Endothelial cell of umbilical vein (primary cell): Measurements from ENCODE around the gene BTBD8. TPM values are rescaled to one million over a fixed set of nuclear protein-coding genes. Genes with fewer than 3 reads are reported as not detected.

Experiments
- BruUV-seq: library from RNA; stranded (reverse); fragments of 400-500 nt; replicated peaks from 2 replicates; lab custom pipeline; 2021; lab: Mats Ljungman, UMichigan
- CTCF ChIA-PET: fragments of 300-600, 350-600 bp; sonication (Branson Sonifier 250); formaldehyde crosslinking; loops from one replicate; lab custom pipeline; 2021; ENCODE audit warnings: antibody characterized with exemption, inconsistent platforms; lab: Charles Lee
- POLR2A ChIA-PET: fragments of 300-600, 350-600 bp; sonication (Branson Sonifier 250); formaldehyde crosslinking; loops from one replicate; lab custom pipeline; 2021; ENCODE audit warnings: antibody characterized with exemption, inconsistent platforms; lab: Charles Lee
- DNase-seq: peaks from one replicate; pipeline ENCODE4 v3.0.0-alpha.2; 2011; ENCODE audit warnings: low read depth, low spot score
- FAIRE-seq: peaks from 2 replicates; lab custom pipeline; 2011; peaks lifted over from hg19 to GRCh38; lab: Jason Lieb, UNC
- H2AFZ ChIP-seq: 2 replicates; pipeline ENCODE4 v1.6.0; 2012; ENCODE audit warnings: low read depth, low read length, control low read depth, inconsistent platforms
- H3K27ac ChIP-seq: 2 replicates; pipeline ENCODE4 v1.5.1; 2011; ENCODE audit warnings: low read depth, mild to moderate bottlenecking, control low read depth, low read length, moderate library complexity; ENCODE audit not compliant: insufficient read depth
- H3K27me3 ChIP-seq, 2 experiments: 2 replicates each; pipeline versions ENCODE4 v1.6.0 to v1.6.1; 2011; ENCODE audit warnings: low read length in 2 of 2, mixed read lengths in 1 of 2; ENCODE audit not compliant: control insufficient read depth in 2 of 2, insufficient read depth in 2 of 2
- H3K36me3 ChIP-seq, 2 experiments: 2 replicates in 1 of 2; 3 replicates in 1 of 2; pipeline ENCODE4 v1.5.1; 2011; ENCODE audit warnings: low read length in 2 of 2, mild to moderate bottlenecking in 1 of 2, moderate library complexity in 1 of 2; ENCODE audit not compliant: control insufficient read depth in 2 of 2, insufficient read depth in 2 of 2; ENCODE audit errors: extremely low read depth in 1 of 2
- H3K4me1 ChIP-seq: 3 replicates; pipeline ENCODE4 v1.5.1; 2011; ENCODE audit warnings: mild to moderate bottlenecking, low read length; ENCODE audit not compliant: control insufficient read depth, insufficient read depth; ENCODE audit errors: extremely low read depth
- H3K4me2 ChIP-seq: 2 replicates; pipeline ENCODE4 v1.6.1; 2011; ENCODE audit warnings: low read length, control low read depth, mixed read lengths; ENCODE audit not compliant: insufficient read depth
- H3K4me3 ChIP-seq, 3 experiments: fragments of 200-600 bp in 1 of 3; sonication (generic), shearing (Covaris generic) in 1 of 3; replicated peaks in 1 of 3; 2 replicates each; pipeline ENCODE4 v1.5.1; 2011 to 2016; ENCODE audit warnings: control low read depth in 3 of 3, low read length in 3 of 3, mild to moderate bottlenecking in 2 of 3, inconsistent platforms in 1 of 3, low read depth in 1 of 3, moderate library complexity in 1 of 3; ENCODE audit not compliant: insufficient read depth in 1 of 3
- H3K79me2 ChIP-seq: 2 replicates; pipeline ENCODE4 v1.6.0; 2012; ENCODE audit warnings: low read length, inconsistent platforms; ENCODE audit not compliant: control insufficient read depth, insufficient read depth
- H3K9ac ChIP-seq: replicated peaks from 2 replicates; pipeline ENCODE3; 2011; ENCODE audit warnings: low read length, control low read depth; ENCODE audit not compliant: insufficient read depth; ENCODE audit errors: extremely low read depth
- H3K9me1 ChIP-seq: replicated peaks from 3 replicates; pipeline ENCODE4 v1.6.0; 2011; ENCODE audit warnings: mild to moderate bottlenecking, low read length; ENCODE audit not compliant: control insufficient read depth, insufficient read depth; ENCODE audit errors: extremely low read depth
- H3K9me3 ChIP-seq: replicated peaks from 2 replicates; pipeline ENCODE4 v1.5.1; 2012; ENCODE audit warnings: low read length, inconsistent platforms; ENCODE audit not compliant: control insufficient read depth, insufficient read depth
- H4K20me1 ChIP-seq: replicated peaks from 2 replicates; pipeline ENCODE3; 2011; ENCODE audit warnings: mild to moderate bottlenecking, low read length; ENCODE audit not compliant: control insufficient read depth, insufficient read depth; ENCODE audit errors: extremely low read depth
- FOS ChIP-seq: IDR thresholded peaks from 2 replicates; pipeline ENCODE4 v1.6.1; 2011; ENCODE audit warnings: mild to moderate bottlenecking, low read length, moderate library complexity, borderline replicate concordance; ENCODE audit not compliant: insufficient read depth
- GATA2 ChIP-seq: IDR thresholded peaks from 2 replicates; pipeline ENCODE4 v1.7.0; 2011; ENCODE audit warnings: low read depth, mild to moderate bottlenecking, moderate library complexity, mixed read lengths, low read length; ENCODE audit not compliant: insufficient read length, insufficient read depth
- JUN ChIP-seq: IDR thresholded peaks from 2 replicates; pipeline ENCODE4 v1.6.1; 2011; ENCODE audit warnings: borderline replicate concordance, low read depth; ENCODE audit not compliant: insufficient read length, insufficient read depth
- MAX ChIP-seq: IDR thresholded peaks from 2 replicates; pipeline ENCODE4 v1.6.1; 2011; ENCODE audit not compliant: insufficient read depth, insufficient read length
- MYC ChIP-seq: IDR thresholded peaks from one replicate; pipeline ENCODE4 v1.6.1; 2011; ENCODE audit warnings: mild to moderate bottlenecking, low read depth, low read length
- POLR2A ChIP-seq: IDR thresholded peaks from 2 replicates; pipeline ENCODE4 v1.6.1; 2012; ENCODE audit warnings: low read depth, mild to moderate bottlenecking, control low read depth, low read length
- POLR2AphosphoS5 ChIP-seq: IDR thresholded peaks from 2 replicates; pipeline ENCODE4 v1.6.1; 2012; ENCODE audit warnings: low read depth, mild to moderate bottlenecking, control low read depth, low read length, moderate library complexity; ENCODE audit not compliant: insufficient read depth
- dilution Hi-C: fragments of 300-500 bp; cut with MboI; formaldehyde crosslinking; loops from one replicate; pipeline ENCODE4 v1.15.0; 2019; ENCODE audit warnings: low sequenced_read_pairs; ENCODE audit not compliant: extremely low pct_ligation_motif_present
- intact Hi-C: fragments of 100-400 bp; cut with micrococcal nuclease; formaldehyde crosslinking; loops from one replicate; pipeline ENCODE4 v1.10.0; 2022
- polyA plus RNA-seq, 4 experiments: library from polyadenylated mRNA; depleted of rRNA in 3 of 4; stranded (reverse) in 3 of 4; unstranded in 1 of 4; fragments of >200 nt; gene quantifications; 2 replicates each; pipeline versions ENCODE4 v1.2.1 to v1.2.3, GENCODE V29; 2011 to 2012; ENCODE audit warnings: missing spikeins in 1 of 4
- total RNA-seq: library from RNA; stranded (reverse); gene quantifications from 2 replicates; pipeline ENCODE4 v1.2.3, GENCODE V29; 2021
- TF ChIP-seq, protein P1 (sequence below), 2 donors: IDR thresholded peaks; 1 replicate in 1 of 2; 2 replicates in 1 of 2; pipeline ENCODE4 v1.5.1; 2011; ENCODE audit warnings: low read length in 2 of 2, mild to moderate bottlenecking in 2 of 2, moderate library complexity in 2 of 2, control low read depth in 1 of 2, inconsistent platforms in 1 of 2, low read depth in 1 of 2; ENCODE audit not compliant: insufficient read depth in 1 of 2; ENCODE audit errors: extremely low read depth in 1 of 2

BTBD8 gene
- total and polyA plus RNA-seq, 2 donors (not counting 3 experiments of a cell fraction or from before 2014, with no cell fraction given): 0.36 to 1.7 TPM

DNA sequence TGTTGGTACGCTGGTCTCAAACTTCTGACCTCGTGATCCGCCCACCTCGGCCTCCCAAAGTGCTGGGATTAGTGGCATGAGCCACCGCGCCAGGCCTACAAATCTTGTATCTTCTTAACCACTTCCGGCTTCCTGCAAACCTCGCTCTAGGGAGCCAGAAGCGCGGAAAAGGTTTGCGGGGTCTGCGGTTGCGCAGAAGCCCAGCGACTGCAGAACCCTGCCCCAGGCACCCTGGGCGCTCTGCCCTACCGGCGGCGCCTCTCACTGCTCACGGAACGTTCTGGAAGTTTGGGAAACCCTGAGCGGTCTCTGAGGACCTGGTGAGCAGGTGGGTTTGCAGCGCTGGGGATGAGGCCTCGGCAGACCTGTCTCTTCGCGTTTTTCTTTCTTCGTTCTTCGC, 137.6 kb downstream of the BTBD8 start, which contains the start of gene C1orf146:
Gene C1orf146, plus strand, starts transcription at position 195 of the 400 bp plus-strand sequence. CDS start 13,506 bp downstream, outside the sequence.
- no peaks in the 10 kb centered on the region for H3K79me2 ChIP-seq
- intact Hi-C loops: no loop called here
- TF ChIP-seq POLR2AphosphoS5 (no peak), JUN (no peak), FOS (no peak), MAX (no peak), MYC (no peak)
- ChIA-PET CTCF (no interaction called here), POLR2A (no interaction called here)
- no peak within 1 kb of the TSS for H3K4me3 ChIP-seq
- no peaks in the 10 kb centered on the region for H4K20me1 ChIP-seq
- no peaks in the 10 kb centered on the region for H3K27me3 ChIP-seq
- DNase-seq (no peak), FAIRE-seq (no peak)
- H3K4me2 ChIP-seq: no peak within 1 kb of the TSS
- H3K27ac ChIP-seq: no peak within 1 kb of the TSS
- no peak within 1 kb of the TSS for H3K9ac ChIP-seq
- no peaks in the 10 kb centered on the region for H3K4me1 ChIP-seq
- BruUV-seq: no TSS peak
- H3K9me3 ChIP-seq: no peaks in the 10 kb centered on the region
- no peaks in the 10 kb centered on the region for H3K36me3 ChIP-seq
- dilution Hi-C loops: no loop called here
- H3K9me1 ChIP-seq: no peaks in the 10 kb centered on the region
- H2AFZ ChIP-seq: no peak within 1 kb of the TSS

DNA sequence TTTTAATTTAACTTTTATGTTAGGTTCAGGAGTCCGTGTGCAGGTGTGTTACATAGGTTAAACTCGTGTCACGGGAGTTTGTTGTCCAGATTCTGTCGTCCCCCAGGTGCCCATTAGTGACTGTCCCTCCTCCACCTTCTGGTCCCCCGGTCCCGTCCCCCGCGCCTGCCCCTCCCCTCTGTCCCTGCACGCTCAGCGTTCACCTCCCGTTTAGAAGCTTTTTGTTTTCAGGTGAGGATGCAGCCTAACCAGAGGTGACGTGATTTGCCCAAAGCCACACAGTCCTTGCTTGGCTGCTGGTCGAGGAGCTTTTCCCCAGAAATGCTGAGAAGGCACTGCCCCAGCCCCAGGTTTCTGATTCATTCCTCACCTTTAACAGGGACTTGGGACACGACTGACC, 138.4 kb downstream of the BTBD8 start:
- ChIA-PET POLR2A (no interaction called here), CTCF (interaction anchor here (1.1 kb wide), 1 partner anchor 73 kb away, joined by 4 read pairs; no protein-coding TSS in a partner anchor)
- Histone ChIP-seq H3K9ac (no peak overlapping the region), H3K79me2 (no peaks in the 10 kb centered on the region), H3K27ac (no peak overlapping the region), H3K4me3 (no peak overlapping the region), H3K9me3 (no peaks in the 10 kb centered on the region), H2AFZ (no peak overlapping the region), H3K9me1 (no peaks in the 10 kb centered on the region), H3K36me3 (no peaks in the 10 kb centered on the region), H3K27me3 (no peaks in the 10 kb centered on the region), H4K20me1 (no peaks in the 10 kb centered on the region), H3K4me1 (no peaks in the 10 kb centered on the region), H3K4me2 (no peak overlapping the region)
- dilution Hi-C loops: no loop called here
- DNase-seq (no peak), FAIRE-seq (no peak)
- no peak for TF ChIP-seq POLR2AphosphoS5
- TF ChIP-seq FOS: no peak
- TF ChIP-seq, protein P1, sequence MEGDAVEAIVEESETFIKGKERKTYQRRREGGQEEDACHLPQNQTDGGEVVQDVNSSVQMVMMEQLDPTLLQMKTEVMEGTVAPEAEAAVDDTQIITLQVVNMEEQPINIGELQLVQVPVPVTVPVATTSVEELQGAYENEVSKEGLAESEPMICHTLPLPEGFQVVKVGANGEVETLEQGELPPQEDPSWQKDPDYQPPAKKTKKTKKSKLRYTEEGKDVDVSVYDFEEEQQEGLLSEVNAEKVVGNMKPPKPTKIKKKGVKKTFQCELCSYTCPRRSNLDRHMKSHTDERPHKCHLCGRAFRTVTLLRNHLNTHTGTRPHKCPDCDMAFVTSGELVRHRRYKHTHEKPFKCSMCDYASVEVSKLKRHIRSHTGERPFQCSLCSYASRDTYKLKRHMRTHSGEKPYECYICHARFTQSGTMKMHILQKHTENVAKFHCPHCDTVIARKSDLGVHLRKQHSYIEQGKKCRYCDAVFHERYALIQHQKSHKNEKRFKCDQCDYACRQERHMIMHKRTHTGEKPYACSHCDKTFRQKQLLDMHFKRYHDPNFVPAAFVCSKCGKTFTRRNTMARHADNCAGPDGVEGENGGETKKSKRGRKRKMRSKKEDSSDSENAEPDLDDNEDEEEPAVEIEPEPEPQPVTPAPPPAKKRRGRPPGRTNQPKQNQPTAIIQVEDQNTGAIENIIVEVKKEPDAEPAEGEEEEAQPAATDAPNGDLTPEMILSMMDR (IDR thresholded peaks at IDR 0.05; ENCODE audit: extremely low read depth in 1 of 2, insufficient read depth in 1 of 2, low read depth in 1 of 2, low read length in 2 of 2): no peak
- TF ChIP-seq POLR2A: no peak
- no peak for TF ChIP-seq GATA2
- TF ChIP-seq MAX: no peak
- intact Hi-C loops: no loop called here
- no TSS peak for BruUV-seq
